Measurements from ENCODE around the gene NFIX. TPM values are rescaled to one million over a fixed set of nuclear protein-coding genes. Genes with fewer than 3 reads are reported as not detected.
"Not testable (repeated sequence)": the region's sequence is repeated elsewhere in the genome, so short reads cannot be mapped to it uniquely, and the experiment has no call there.

Gene NFIX
- total RNA-seq, 4 donors from 2014 or later = 25.4 to 53.1 (median 29.3) TPM

- Histone ChIP-seq H3K4me1 (peaks cover 0 to 3% (median 0%) of the 10 kb centered on the region in 4 donors), H3K36me3 (no peaks in the 10 kb centered on the region), H3K27me3 (no peaks in the 10 kb centered on the region), H3K27ac (no peak overlapping the region), H3K4me3 (no peak overlapping the region), H3K9me3 (no peaks in the 10 kb centered on the region)
- in situ Hi-C loops (cut with MboI; ENCODE audit: low pct_ligation_motif_present in 1 of 4, low pct_unique_long_range_greater_than_20kb in 1 of 4, low sequenced_read_pairs in 3 of 4) = loop anchor here in 3 of 4 donors (10.0 to 25.0 kb wide), 2 partner anchors 289 to 292 kb away; no protein-coding TSS in a partner anchor
- intact Hi-C loops (cut with DNase I; ENCODE audit: low total_unique reads) = no loop called here
- DNase-seq = no peak
- 85 to 100% methylated on average over 1 to 16 of the region's 16 CpGs for WGBS, 2 donors (ENCODE audit: low coverage in 1 of 2)
- TF ChIP-seq POLR2A (IDR thresholded peaks at IDR 0.05) = no peak
- TF ChIP-seq CTCF (IDR thresholded peaks at IDR 0.05) = no peak
- TF ChIP-seq EP300 (IDR thresholded peaks at IDR 0.05; ENCODE audit: low read depth) = no peak
- no peak for TF ChIP-seq POLR2AphosphoS5 (IDR thresholded peaks at IDR 0.05)
Observed at GRCh38 chr19:12973236-12973635, 22.0 kb upstream of the NFIX start.

- WGBS, 2 donors (ENCODE audit: low coverage in 1 of 2) = 52 to 66% methylated on average over 2 to 18 of the region's 19 CpGs
- H3K27me3 ChIP-seq = no peaks in the 10 kb centered on the region
- H3K27ac ChIP-seq = no peak overlapping the region
- no peak for DNase-seq
- no peaks in the 10 kb centered on the region for H3K9me3 ChIP-seq
- no peak overlapping the region for H3K4me3 ChIP-seq
- H3K36me3 ChIP-seq = no peaks in the 10 kb centered on the region
- in situ Hi-C loops (cut with MboI; ENCODE audit: low pct_ligation_motif_present in 1 of 4, low pct_unique_long_range_greater_than_20kb in 1 of 4, low sequenced_read_pairs in 3 of 4) = loop anchor here (5.0 to 25.0 kb wide), 5 partner anchors 113 to 290 kb away; no protein-coding TSS in a partner anchor
- peaks cover 0 to 3% (median 0%) of the 10 kb centered on the region in 4 donors for H3K4me1 ChIP-seq
- intact Hi-C loops (cut with DNase I; ENCODE audit: low total_unique reads) = loop anchor here (5.0 kb wide), 1 partner anchor 288 kb away; no protein-coding TSS in a partner anchor
- TF ChIP-seq POLR2A (IDR thresholded peaks at IDR 0.05) = no peak
- TF ChIP-seq EP300 (IDR thresholded peaks at IDR 0.05; ENCODE audit: low read depth) = no peak
- TF ChIP-seq POLR2AphosphoS5 (IDR thresholded peaks at IDR 0.05) = no peak
- no peak for TF ChIP-seq CTCF (IDR thresholded peaks at IDR 0.05)
Observed at GRCh38 chr19:12974301-12975220, 20.7 kb upstream of the NFIX start.

DNA sequence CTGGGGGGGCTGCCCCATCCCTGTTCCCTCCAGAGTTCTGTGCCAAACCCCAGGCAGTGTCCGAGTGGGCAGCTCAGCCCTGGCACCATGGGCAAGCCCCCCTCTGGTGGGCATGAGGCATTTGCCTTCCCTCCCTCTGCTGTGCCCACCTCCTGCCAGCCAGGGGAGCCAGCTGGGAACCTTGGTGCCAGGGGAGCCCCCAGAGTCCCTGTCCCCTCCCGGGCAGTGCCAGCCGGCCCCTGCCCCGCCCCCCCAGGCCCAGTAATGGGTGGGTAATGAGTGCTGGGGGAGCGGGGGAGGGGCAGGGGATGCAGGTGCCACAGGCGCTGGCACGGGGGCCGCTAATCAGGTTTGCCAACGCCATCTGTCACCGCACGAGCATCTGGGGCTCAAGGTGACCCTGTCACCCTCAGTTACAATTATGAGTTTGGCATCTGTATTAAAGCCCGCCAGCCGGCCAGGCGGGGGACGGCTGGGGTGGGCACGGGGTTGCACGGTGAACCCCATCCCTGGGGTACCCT is 20.0 kb upstream of the NFIX start:
- 49% methylated on average over 14 of the region's 17 CpGs; no CpG with 5 or more reads in 1 of the 2 donors for WGBS, 2 donors (ENCODE audit: low coverage in 1 of 2)
- peaks cover 0 to 3% (median 0%) of the 10 kb centered on the region in 4 donors for H3K4me1 ChIP-seq
- H3K9me3 ChIP-seq = no peaks in the 10 kb centered on the region
- no peaks in the 10 kb centered on the region for H3K27me3 ChIP-seq
- no peak overlapping the region for H3K4me3 ChIP-seq
- H3K36me3 ChIP-seq = no peaks in the 10 kb centered on the region
- TF ChIP-seq EP300 (IDR thresholded peaks at IDR 0.05; ENCODE audit: low read depth) = no peak
- TF ChIP-seq POLR2A (IDR thresholded peaks at IDR 0.05) = no peak
- TF ChIP-seq CTCF (IDR thresholded peaks at IDR 0.05) = no peak
- no peak for DNase-seq
- no peak overlapping the region for H3K27ac ChIP-seq
- in situ Hi-C loops (cut with MboI; ENCODE audit: low pct_ligation_motif_present in 1 of 4, low pct_unique_long_range_greater_than_20kb in 1 of 4, low sequenced_read_pairs in 3 of 4) (loop anchor here in 3 of 4 donors (5.0 to 25.0 kb wide), 4 partner anchors 112 to 290 kb away; no protein-coding TSS in a partner anchor), intact Hi-C loops (cut with DNase I; ENCODE audit: low total_unique reads) (loop anchor here (5.0 kb wide), 1 partner anchor 287 kb away; no protein-coding TSS in a partner anchor)

DNA sequence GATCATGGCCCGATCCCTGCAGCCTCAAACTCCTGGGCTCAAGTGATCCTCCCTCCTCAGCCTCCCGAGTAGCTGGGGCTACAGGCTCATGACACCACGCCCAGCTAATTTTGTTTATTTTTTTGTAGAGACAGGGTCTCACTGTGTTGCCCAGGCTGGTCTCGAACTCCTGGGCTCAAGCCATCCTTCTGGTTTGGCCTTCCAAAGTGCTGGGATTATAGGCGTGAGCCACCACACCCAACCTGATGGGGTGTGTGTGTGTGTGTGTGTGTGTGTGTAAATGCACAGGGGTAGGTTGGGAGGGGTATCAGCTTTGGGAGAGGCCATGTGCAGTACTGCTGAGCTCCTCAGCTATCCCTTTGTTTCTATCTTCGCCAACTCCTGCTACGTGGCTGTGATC is 19.2 kb upstream of the NFIX start:
- H3K27me3 ChIP-seq, H3K4me3 ChIP-seq, DNase-seq, H3K27ac ChIP-seq, H3K9me3 ChIP-seq, H3K4me1 ChIP-seq, H3K36me3 ChIP-seq: not testable (repeated sequence)
- WGBS, 2 donors (ENCODE audit: low coverage in 1 of 2) = 60 to 73% methylated on average over 5 to 7 of the region's 7 CpGs
- in situ Hi-C loops (cut with MboI; ENCODE audit: low pct_ligation_motif_present in 1 of 4, low pct_unique_long_range_greater_than_20kb in 1 of 4, low sequenced_read_pairs in 3 of 4) (loop anchor here in 3 of 4 donors (5.0 to 25.0 kb wide), 4 partner anchors 111 to 289 kb away; no protein-coding TSS in a partner anchor), intact Hi-C loops (cut with DNase I; ENCODE audit: low total_unique reads) (loop anchor here (5.0 kb wide), 1 partner anchor 286 kb away; no protein-coding TSS in a partner anchor)
